Panc1 (cell line): ENCODE measurements around the gene TK2.

Experiments
- CTCF ChIP-seq: fragments of 450-650 bp; IDR thresholded peaks from 2 replicates; pipeline ENCODE4 v1.5.1; 2017; ENCODE audit warnings: mild to moderate bottlenecking
- POLR2AphosphoS5 ChIP-seq: IDR thresholded peaks from 2 replicates; pipeline ENCODE4 v1.6.1; 2012; ENCODE audit warnings: mild to moderate bottlenecking, low read depth, low read length, moderate library complexity
- REST ChIP-seq, 2 experiments: IDR thresholded peaks; 2 replicates each; pipeline ENCODE4 v1.6.1; 2011 to 2012; ENCODE audit warnings: low read depth in 2 of 2, control low read depth in 1 of 2, low read length in 1 of 2, mild to moderate bottlenecking in 1 of 2, moderate library complexity in 1 of 2; ENCODE audit not compliant: insufficient read depth in 1 of 2
- SIN3A ChIP-seq: IDR thresholded peaks from 2 replicates; pipeline ENCODE4 v1.6.1; 2012; ENCODE audit warnings: low read depth, mild to moderate bottlenecking, low read length, moderate library complexity, borderline replicate concordance; ENCODE audit not compliant: insufficient read depth

GRCh38 chr16:66471264-66471663, 78.7 kb downstream of the TK2 start:
- TF ChIP-seq CTCF (no peak), SIN3A (no peak), POLR2AphosphoS5 (no peak), REST (IDR thresholded peaks at IDR 0.05; ENCODE audit: insufficient read depth in 1 of 2, low read depth in 2 of 2, low read length in 1 of 2) (no peak)
